Limb (tissue), 2 donors: ENCODE data around the gene TPO.
"Not testable (repeated sequence)": the region's sequence is repeated elsewhere in the genome, so short reads cannot be mapped to it uniquely, and the experiment has no call there.

Experiments
- DNase-seq, 2 donors: peaks; one replicate each; pipeline ENCODE4 v3.0.0-alpha.2; 2016; ENCODE audit errors: extremely low spot score in 2 of 2

Gene TPO

GRCh38 chr2:1413156-1413710 lies at the start of gene TPO:
TPO (plus strand) TSS chr2:1413463; CDS start chr2:1414409, 946 bp downstream.
- DNase-seq: no peak

GRCh38 chr2:1366546-1367134 lies 46.6 kb upstream of the TPO start:
- DNase-seq: peak in 1 of 2 donors; percentile 40

DNA sequence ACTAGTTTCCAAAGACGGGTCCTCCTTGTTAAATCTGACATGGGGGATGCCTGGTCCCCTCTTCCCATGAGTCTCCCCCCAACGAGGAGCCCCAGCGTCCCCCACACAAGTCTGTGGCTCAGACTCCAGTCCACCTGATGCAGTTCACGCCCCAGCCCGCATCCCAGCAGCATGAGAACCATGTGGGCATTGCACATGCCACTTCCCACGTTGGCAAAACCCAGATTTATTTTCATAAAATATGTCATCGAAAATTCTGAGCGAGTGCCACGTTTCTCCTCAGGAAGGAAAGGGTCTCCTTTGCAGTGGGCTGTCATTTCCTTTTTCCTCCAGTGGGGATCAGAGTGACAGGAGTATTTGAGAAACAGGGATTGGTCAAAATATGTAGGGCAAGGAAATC lies 45.7 kb upstream of the TPO start:
- DNase-seq: no peak

DNA sequence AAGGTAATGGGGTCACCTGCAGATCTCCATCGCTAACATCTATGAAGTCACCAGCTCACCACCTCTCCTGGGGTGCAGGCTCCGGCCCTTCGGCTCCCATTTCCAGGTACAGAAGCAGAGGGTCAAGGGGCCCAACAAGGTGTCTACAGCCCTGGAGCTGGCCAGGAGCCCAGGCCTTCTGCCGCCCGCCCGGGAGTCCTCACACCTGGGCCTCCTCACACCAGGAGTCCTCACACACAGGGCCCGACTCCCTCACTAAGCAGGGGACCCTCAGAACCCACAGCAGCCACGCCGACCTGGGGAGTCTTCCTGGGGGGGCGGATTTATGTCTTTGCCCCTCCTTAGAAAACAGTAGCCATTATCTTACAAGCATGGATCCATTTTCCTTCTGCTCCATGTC lies 43.4 kb upstream of the TPO start:
- no peak for DNase-seq

GRCh38 chr2:1370461-1370860 lies 42.8 kb upstream of the TPO start:
- no peak for DNase-seq

GRCh38 chr2:1371082-1371481 lies 42.2 kb upstream of the TPO start:
- no peak for DNase-seq

DNA sequence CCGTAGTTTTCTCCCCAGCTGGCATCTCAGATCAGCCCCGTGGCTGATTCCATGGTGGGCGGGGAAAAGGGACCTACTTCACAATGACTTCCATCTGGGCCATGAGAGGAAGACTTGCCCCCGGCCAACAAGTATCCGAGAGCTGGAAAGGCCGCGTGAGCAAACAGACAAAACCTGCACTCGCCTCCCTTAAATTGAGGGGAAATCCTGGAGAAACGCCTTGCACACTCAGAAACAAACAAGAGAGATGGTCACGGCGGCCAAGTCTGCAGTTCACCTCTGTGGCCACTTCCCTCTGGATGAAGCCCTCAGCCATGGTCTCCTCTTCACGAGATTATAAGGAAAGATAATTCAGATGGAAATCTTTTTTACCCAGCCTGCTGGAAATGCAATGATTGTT lies 39.4 kb upstream of the TPO start:
- DNase-seq: no peak

DNA sequence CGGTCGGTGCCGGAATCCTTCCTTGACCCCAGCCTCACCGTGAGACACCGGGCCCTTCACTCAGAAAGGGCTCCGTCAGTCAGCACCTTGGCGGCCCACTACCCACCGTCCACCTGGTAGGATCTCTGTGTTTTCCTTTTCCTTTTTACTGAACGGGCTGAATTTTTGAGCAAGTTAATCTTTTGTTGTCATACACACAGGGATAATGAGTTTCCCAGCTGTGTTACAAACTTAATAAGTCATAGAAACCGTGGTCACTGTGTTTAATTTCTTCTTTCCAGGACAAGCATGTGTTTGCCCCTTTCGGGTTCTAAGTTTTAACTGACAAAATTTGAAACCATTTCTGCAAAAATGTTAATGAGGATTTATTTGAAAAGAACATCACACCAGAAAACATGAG lies 39.0 kb upstream of the TPO start:
- no peak for DNase-seq

- no peak for DNase-seq
These were observed 37.5 kb upstream of the TPO start for GRCh38 chr2:1375794-1376193.

DNA sequence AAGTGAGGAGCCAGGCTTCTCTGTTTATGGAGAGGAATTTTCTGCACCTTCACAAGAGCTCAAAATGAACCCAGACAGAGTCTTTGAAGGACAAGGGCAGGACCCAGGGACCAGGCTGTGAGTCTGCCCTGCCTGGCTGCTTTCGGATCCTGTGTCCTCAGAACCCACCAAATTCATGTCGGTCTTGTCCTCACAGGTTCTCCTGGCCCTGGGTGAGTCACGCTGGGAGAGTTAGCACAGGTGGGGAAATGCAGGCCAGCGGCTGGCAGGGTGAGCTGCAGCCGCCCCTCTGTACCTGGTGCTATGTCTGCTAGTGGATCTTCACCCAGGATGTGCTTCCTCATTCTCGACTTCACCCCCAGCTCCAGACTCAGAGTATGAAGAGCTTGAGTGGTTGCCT lies 35.8 kb upstream of the TPO start:
- DNase-seq: no peak

GRCh38 chr2:1378456-1379150 lies 34.7 kb upstream of the TPO start:
- DNase-seq: no peak

GRCh38 chr2:1381644-1382043 lies 31.6 kb upstream of the TPO start:
- DNase-seq: no peak

- not testable (repeated sequence) for DNase-seq
These were observed 25.1 kb upstream of the TPO start for GRCh38 chr2:1387954-1388725.

DNA sequence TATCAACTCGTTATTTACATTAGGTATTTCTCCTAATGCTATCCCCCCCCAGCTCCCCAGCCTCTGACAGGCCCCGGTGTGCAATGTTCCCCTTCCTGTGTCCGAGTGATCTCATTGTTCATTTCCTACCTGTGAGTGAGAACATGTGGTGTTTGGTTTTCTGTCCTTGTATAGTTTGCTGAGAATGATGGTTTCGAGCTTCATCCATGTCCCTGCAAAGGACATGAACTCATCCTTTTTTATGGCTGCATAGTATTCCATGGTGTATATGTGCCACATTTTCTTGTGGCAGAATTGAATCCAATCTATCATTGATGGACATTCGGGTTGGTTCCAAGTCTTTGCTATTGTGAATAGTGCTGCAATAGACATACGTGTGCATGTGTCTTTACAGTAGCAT lies 23.1 kb upstream of the TPO start:
- not testable (repeated sequence) for DNase-seq

- no peak for DNase-seq
These were observed 19.9 kb upstream of the TPO start for GRCh38 chr2:1393321-1393720.

DNA sequence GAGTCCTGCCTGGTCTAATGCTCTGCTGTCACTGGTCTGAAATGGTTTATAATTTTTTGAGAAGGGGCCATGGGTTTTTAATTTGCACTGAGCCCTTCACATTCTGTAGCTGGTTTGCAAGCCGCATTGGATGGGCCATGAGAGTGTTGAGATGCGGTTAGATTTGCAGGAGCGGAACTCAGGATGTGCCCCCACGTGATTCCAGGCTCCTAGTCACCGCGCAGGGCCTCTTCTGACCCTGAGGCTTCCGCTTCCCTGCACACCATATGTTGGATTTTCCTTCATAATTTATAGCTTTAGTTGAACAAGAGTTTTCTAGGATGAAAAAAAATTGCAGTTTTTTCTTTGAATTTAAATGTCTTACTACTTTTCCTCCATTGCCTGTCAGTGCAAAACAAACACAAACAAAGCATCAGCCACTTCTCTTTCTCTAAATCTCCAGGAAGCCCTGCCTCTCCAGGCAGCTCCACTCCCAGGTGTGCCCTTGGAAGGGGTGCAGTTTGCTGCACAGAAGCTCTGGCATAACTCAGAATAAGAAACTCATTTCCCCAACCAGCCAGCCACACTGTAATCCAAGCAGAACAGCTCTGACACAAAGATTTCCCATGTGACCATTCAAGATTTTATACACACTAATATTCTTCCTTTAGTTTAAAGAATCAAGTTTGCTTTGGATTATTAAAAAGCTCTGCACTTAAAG lies 18.4 kb upstream of the TPO start:
- no peak for DNase-seq

DNA sequence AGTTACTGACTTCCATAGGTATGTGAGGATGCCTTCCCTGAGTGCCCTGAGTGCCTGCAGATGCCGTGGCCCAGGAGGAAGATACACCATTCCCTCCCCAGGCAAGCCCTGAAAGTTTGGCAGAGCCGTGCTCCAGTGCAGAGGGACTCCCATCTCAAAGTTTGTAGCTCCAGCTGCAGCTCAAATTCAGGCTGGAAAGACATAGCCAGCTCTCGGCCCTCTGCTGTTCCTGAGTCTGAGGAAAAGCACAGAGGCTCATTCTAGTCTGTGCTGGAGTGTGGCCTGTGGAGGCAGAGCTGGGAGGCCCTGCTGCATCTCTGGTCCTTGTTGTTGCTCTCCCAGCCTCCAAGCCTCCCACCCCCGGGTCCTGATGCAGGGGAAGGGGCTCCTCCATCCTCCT lies 15.9 kb upstream of the TPO start:
- no peak for DNase-seq

DNA sequence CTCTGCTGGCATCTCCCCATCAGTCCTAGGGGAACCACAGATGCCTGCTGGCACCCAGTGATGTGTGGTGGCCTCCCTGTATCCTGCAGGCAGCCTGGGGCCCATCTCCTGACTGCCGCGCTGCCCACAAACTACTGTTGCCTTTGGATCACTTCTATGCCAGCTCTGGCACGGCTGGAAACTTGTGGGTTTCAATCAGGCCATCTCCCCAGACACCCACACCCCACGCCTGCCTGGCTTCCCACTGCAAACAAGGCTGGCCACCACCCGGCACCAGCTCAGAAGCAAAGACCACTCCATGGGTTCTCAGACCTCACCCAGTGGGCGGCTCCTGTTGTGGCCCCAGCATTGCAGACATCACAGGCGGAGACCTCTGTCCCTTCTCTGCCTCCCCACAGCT lies 15.1 kb upstream of the TPO start:
- DNase-seq: no peak

- DNase-seq: no peak
These were observed 12.1 kb upstream of the TPO start for GRCh38 chr2:1400943-1401735.

GRCh38 chr2:1402064-1402463 lies 11.2 kb upstream of the TPO start:
- no peak for DNase-seq

DNA sequence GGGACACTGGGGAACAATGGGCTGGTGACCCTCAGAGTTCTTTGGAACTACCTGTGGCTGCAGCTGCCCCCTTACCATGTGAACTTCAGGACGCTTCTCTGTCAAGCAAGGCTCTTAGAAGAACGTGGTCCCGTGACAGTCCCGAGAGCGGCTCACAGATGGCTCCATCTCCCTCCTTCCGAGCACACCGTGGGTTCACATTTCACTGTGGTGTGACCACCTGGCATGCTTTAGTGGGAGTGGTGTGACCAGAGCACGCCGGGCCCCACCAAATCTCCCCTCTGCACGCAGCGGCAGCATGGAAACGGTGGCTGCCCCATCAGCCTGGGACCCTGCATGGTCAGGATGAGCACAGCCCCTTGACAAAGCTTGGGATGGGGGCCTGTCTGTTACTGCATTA lies 9.7 kb upstream of the TPO start:
- DNase-seq: no peak
